HG03442 (cell line): ENCODE data around the gene IGF1R.

Experiments
- ATAC-seq: cut with Tn5 transposase; IDR thresholded peaks from one replicate; pipeline ENCODE4 v1.9.1; 2021; ENCODE audit warnings: mild to moderate bottlenecking, moderate library complexity; ENCODE audit not compliant: unreplicated experiment

IGF1R gene

GRCh38 chr15:98671060-98672008, 23.0 kb downstream of the IGF1R start:
- ATAC-seq = no peak

DNA sequence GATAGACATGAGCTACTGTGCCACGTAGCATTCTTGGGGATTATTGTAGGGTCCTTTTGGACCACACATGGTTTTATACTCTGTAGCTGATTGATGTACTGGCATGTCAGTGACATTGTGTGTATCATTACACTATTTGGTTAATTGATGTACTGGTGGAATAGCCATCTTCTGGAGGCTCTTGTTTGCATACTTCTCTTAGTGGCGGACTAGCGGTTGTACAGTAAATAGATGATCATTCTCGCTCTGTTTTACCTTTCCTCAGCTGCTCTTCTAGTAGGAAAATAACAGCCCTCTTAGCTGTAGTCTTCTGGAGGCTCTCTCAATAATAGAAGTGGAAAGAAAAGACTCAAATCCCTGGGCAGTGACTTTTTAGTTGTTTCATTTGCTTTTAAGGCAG, 24.8 kb downstream of the IGF1R start:
- no peak for ATAC-seq

DNA sequence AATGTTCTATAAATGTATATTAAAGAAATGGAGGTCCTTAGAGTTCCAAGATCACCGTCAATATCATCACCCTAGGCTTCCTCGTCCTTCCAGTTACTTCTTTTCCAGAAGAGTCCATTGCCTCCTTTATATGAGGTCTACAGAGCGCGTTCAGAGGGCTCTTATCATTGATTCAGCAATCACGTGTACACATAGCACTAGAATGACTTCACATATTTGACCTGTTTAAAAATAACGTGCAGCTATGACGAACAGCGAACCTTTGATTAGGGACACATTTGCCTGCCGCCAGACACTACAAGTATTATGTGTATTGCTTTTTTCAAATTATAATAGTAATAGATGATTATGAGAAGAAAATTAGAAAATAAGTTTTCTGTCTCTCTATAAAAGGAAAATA, 26.0 kb downstream of the IGF1R start:
- ATAC-seq = no peak

- ATAC-seq = no peak
These were observed 28.4 kb downstream of the IGF1R start for GRCh38 chr15:98676586-98677270.

DNA sequence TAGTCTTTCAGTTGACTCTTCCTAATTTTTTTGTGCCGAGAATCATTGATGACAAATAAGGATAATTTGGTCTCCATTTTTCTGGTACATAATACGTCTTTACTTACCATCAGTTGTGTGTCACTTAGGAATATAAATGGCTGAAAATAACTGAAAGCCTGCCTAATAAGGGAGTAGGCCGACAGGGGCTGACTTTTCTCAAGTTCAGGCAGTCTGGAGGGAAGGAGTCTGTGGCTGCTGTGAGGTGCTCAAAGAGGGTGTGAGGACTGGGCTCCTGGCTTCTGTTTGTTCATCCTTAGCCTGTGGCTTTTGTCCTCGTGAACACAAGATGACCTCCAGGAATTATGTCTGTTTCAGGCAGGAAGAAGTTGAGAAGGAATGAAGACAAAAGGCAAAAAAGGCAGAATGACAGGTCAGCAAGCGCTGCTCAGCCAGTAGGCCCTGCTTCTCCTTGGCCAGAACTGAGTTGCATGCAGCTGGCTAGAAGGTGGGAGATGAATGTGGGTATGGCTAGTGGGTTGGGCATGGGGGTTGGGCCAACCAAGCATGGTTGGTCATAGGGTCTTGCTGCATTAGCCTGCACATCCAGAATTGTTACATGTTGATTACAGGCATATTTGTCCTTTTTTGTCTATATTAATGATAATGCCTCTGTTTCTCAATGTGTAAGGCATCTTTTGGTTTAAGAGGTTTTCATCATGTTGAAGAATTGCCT, 29.2 kb downstream of the IGF1R start:
- ATAC-seq = no peak

DNA sequence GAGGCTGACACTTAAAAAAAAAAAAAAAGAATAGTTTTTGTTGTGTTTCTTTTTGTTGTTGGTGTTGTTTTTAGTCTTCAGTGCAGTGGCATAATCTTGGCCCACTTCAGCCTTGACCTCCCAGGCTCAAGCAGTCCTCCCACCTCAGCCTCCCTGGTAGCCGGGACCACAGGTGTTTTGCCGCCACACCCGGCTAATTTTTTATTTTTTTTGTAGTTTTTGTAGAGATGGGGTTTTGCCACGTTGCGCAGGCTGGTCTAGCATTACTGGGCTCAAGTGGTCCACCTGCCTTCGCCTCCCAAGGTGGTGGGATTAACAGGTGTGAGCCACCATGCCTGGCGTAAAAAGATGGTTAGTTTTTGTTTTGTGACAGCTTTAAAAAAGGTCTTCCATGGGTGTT, 30.1 kb downstream of the IGF1R start:
- ATAC-seq = no peak

DNA sequence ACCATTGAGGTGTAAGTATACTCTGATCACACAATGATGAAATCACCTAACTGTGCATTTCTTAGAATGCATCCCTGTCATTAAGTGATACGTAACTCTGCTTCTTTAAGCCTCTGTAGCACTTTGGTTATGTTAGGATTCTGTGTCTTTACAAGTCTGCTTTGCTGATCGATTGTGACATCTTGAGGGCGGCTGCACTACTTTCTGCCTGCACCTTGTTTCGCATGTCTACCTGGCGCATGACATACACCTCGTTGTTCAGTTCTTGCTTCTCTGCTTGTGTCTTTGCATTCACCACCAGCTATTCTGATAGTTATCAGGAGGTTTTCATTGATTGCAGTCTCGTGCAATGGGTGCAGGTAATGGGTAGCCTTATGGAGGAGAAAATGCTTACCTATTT, 32.7 kb downstream of the IGF1R start:
- ATAC-seq = no peak

- ATAC-seq = no peak
These were observed 34.8 kb downstream of the IGF1R start for GRCh38 chr15:98682992-98683701.

- ATAC-seq = no peak
These were observed 35.5 kb downstream of the IGF1R start for GRCh38 chr15:98683831-98684230.

GRCh38 chr15:98684436-98684835, 36.1 kb downstream of the IGF1R start:
- ATAC-seq = no peak

DNA sequence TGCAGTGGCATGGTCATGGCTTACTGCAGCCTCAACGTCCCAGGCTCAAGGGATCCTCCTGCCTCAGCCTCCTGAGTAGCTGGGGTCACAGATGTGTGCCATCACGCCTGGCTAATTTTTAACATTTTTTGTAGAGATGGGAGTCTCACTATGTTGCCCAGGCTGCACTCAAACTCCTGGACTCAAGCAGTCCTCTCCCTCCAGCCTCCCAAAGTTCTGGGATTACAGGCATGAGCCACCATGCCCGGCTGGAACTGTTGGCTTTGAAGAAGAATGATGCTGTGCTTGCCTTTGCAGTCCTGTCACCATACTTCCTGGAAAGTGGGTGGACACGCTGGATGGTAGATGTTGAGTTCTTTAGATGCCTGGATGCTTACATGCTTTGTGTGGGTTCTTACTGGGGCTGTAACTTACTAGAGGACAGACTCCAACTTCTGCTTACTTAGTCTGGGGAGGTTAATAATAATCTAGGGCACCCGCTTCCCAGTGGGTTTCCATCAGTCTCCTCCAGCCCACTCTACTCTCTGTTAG, 36.7 kb downstream of the IGF1R start:
- ATAC-seq = no peak

DNA sequence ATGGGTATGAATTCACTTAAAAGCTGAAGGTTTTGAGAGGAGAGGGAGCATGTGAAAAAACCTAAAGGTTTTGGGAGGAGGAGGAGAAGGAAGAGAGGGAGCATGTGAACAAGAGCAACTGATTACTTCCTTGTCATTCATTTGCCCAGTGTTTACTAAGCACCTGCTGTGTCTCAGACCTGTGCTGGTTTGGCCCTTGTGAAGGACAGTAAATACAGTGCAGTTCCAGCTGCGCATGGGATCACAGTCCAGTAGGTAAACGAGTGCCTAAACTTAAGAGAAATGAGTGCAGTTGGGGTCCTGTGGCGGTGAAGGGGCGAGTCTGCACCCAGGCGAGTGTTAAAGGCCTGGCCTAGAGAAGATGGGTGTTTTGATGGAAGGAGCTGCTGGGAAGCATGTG, 38.6 kb downstream of the IGF1R start:
- ATAC-seq = no peak

- no peak for ATAC-seq
These were observed 41.1 kb downstream of the IGF1R start for GRCh38 chr15:98689431-98689861.

GRCh38 chr15:98690272-98690950, 42.1 kb downstream of the IGF1R start:
- ATAC-seq = no peak

GRCh38 chr15:98692213-98692612, 43.9 kb downstream of the IGF1R start:
- ATAC-seq = no peak

DNA sequence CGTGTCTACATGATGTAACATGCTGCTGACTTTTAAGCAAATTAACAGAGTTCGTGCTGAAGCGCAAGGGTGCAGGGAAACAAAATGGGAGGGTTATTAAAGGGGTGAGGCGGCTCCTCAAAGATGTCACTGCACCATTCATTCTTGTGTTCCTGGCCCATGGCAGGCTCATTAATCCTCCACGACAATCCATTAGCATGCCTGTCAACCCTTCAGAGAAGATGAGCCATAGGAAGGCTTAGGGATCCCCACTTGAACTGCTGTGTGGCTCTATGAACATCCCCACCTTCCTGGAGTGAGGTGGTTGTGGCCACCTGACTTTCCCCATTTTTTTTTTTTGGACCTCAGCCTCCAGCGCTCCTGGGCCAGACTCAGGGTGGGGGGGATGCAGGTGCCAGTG, 45.8 kb downstream of the IGF1R start:
- no peak for ATAC-seq

GRCh38 chr15:98698792-98699191, 50.5 kb downstream of the IGF1R start:
- ATAC-seq = no peak

- ATAC-seq = no peak
These were observed 51.5 kb downstream of the IGF1R start for GRCh38 chr15:98699591-98700424.

DNA sequence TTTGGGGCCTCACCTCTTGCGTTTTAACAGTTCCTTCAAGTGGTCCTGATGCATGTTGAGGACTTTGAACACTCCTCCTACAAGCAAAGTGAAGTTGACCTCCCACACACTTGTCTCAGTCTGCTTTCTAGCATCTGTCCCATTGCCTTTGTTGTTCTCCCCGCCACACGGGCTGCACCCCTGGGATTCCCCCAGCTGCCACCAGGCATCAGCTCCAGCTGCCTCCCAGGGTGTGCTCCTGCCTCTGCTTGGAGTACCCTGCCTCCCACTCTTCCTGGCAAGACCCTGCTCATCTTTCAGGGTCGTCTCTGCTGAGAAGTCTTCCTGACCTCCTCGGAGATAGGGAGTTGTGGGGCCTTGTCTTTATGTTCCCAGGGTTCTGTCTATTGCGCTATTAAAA, 52.2 kb downstream of the IGF1R start:
- ATAC-seq = no peak
